ENCODE data around the gene COPZ2.

COPZ2 gene

DNA sequence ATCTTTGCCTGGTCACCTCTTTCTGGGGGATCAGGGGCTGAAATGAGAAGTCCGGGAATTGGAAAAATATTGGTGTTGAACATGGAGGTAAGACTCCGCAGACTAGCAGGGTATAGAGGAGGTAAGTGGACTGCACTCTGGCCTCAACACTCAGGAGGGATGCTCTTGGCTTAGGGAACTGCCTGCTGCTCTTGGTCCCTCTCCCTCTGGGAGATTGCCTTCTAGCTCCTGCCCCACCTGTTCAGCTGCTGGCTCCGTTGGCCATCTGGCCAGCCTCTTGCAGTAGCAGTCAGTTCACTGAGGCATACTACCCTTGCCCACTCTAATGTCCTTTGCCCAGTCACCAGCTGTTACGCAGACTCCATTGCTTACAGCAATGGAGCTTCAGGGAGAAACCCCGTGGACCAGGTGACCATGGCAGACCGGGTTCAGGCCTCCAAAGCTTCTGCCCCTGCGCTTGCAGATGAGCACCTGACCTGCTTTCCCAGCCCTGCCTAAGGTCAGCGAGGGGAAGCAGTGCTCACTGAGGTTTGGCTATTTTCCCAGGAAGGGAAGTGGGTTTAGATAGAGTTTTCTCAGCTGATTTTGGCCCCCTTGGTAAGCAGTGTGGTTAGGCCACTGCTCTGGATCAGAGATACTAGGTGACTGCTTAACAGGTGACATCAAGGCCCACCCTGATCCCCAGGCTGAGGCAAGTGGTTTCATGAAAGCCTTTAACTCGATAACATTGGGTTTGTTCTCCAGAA is 54.8 kb downstream of the COPZ2 start:
- no peak for DNase-seq

DNA sequence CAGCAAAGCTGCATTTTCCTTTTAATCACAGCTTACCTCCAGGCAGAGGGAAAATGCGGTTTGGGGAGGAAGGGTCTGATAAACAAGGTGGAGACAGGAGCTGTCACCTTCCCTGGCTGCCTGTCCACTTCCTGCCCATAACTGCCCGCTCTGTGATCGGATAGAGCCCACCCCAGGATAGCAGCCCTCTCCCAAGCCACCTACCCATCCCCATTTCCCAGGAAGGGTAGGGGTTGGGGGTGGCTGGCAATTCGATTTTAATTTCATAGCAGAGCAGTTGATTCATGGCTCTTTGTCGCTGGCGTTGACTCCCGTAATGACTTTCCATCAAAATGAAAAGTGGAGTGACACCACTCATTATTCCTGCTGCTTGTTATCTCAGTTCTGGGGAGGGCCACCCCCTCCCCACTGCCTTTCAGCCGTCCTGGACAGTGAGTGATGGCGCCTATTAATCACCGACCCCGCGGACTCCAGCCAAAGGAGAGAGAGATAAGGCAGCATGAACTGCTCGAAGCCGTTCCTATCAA is 55.4 kb downstream of the COPZ2 start:
- DNase-seq: no peak

DNA sequence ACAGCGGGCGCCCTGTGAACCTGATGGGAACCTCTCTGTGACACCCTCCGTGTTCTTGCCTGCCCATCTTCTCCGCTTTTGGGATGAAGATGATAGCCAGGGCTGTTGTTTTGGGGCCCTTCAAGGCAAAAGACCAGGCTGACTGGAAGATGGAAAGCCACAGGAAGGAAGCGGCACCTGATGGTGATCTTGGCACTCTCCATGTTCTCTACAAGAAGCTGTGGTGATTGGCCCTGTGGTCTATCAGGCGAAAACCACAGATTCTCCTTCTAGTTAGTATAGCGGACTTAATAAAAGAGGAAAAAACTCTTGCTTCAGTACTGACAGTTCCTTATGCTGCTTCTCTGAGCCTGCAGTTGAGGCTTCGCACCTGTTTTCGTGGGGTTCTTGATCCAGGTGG is 56.1 kb downstream of the COPZ2 start:
- no peak for DNase-seq

DNA sequence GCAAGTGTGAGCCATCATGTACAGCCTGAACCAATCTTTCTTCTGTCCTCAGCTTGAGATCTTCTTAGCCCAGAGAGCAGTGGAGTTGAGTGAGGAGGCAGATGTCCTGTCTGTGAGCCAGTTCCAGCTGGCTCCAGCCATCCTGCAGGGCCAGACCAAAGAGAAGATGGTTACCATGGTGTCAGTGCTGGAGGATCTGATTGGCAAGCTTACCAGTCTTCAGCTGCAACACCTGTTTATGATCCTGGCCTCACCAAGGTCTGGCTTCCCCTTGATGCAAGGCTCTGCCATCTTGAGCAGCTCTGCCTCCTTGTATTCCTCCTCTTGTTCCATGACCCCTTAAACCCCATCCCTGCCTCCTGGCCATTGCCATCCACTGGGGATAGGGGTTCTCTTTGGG is 57.1 kb downstream of the COPZ2 start:
- DNase-seq: no peak

- DNase-seq: no peak
These were observed 59.3 kb downstream of the COPZ2 start for GRCh38 chr17:47978324-47978723.
